Measurements from ENCODE around the gene CRYBG1. TPM values are rescaled to one million over a fixed set of nuclear protein-coding genes. Genes with fewer than 3 reads are reported as not detected.
A peak's percentile ranks its signal among the peaks of the same experiment; 100 is the strongest.

The CRYBG1 gene
- total RNA-seq, 2 donors from 2014 or later, result 37.4 to 50.7 TPM

GRCh38 chr6:106419900-106420613 lies 59.5 kb downstream of the CRYBG1 start:
- Mint-ChIP-seq H3K9me3 (no peaks in the 10 kb centered on the region), H3K4me1 (ENCODE audit: low read depth) (no peaks in the 10 kb centered on the region), H3K27ac (no peak overlapping the region), H3K27me3 (ENCODE audit: low read depth) (peaks cover 27% of the 10 kb centered on the region), H3K36me3 (ENCODE audit: insufficient read depth in 2 of 2) (no peaks in the 10 kb centered on the region), H3K4me3 (no peak overlapping the region)
- no peak for DNase-seq
- ATAC-seq (replicated peaks in 1 of 2), result no peak

GRCh38 chr6:106421496-106421895 lies 61.0 kb downstream of the CRYBG1 start:
- H3K4me3 Mint-ChIP-seq, result no peak overlapping the region
- H3K27me3 Mint-ChIP-seq (ENCODE audit: low read depth), result peaks cover 18% of the 10 kb centered on the region
- DNase-seq (no peak), ATAC-seq (replicated peaks in 1 of 2) (no peak)
- H3K9me3 Mint-ChIP-seq, result no peaks in the 10 kb centered on the region
- no peaks in the 10 kb centered on the region for H3K4me1 Mint-ChIP-seq (ENCODE audit: low read depth)
- H3K36me3 Mint-ChIP-seq (ENCODE audit: insufficient read depth in 2 of 2), result no peaks in the 10 kb centered on the region
- no peak overlapping the region for H3K27ac Mint-ChIP-seq

DNA sequence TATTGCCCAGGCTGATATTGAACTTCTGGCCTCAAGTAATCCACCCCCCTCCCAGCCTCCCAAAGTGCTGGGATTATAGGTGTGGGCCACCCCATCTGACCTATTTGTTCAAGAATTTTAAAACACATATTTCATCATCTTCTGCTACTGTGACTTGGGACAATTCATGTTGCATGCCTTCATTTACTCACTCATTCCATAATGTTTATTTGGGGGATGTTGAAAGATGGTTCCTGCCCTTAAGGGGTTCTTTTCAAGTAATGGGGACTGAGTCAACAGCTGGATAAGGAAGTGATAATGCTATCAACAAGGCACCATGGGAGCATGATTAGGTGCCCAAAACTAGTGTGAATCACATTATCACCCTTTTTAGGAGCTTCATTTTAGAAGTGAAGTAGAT lies 62.0 kb downstream of the CRYBG1 start:
- peaks cover 12% of the 10 kb centered on the region for H3K27me3 Mint-ChIP-seq (ENCODE audit: low read depth)
- no peak for DNase-seq
- H3K4me1 Mint-ChIP-seq (ENCODE audit: low read depth), result no peaks in the 10 kb centered on the region
- H3K4me3 Mint-ChIP-seq, result no peak overlapping the region
- H3K27ac Mint-ChIP-seq, result no peak overlapping the region
- no peak for ATAC-seq (replicated peaks in 1 of 2)
- H3K36me3 Mint-ChIP-seq (ENCODE audit: insufficient read depth in 2 of 2), result no peaks in the 10 kb centered on the region
- H3K9me3 Mint-ChIP-seq, result no peaks in the 10 kb centered on the region

GRCh38 chr6:106425382-106425781 lies 64.9 kb downstream of the CRYBG1 start:
- DNase-seq (no peak), ATAC-seq (replicated peaks in 1 of 2) (no peak)
- Mint-ChIP-seq H3K4me1 (ENCODE audit: low read depth) (no peaks in the 10 kb centered on the region), H3K27me3 (ENCODE audit: low read depth) (no peaks in the 10 kb centered on the region), H3K4me3 (no peak overlapping the region), H3K9me3 (no peaks in the 10 kb centered on the region), H3K36me3 (ENCODE audit: insufficient read depth in 2 of 2) (no peaks in the 10 kb centered on the region), H3K27ac (no peak overlapping the region)

DNA sequence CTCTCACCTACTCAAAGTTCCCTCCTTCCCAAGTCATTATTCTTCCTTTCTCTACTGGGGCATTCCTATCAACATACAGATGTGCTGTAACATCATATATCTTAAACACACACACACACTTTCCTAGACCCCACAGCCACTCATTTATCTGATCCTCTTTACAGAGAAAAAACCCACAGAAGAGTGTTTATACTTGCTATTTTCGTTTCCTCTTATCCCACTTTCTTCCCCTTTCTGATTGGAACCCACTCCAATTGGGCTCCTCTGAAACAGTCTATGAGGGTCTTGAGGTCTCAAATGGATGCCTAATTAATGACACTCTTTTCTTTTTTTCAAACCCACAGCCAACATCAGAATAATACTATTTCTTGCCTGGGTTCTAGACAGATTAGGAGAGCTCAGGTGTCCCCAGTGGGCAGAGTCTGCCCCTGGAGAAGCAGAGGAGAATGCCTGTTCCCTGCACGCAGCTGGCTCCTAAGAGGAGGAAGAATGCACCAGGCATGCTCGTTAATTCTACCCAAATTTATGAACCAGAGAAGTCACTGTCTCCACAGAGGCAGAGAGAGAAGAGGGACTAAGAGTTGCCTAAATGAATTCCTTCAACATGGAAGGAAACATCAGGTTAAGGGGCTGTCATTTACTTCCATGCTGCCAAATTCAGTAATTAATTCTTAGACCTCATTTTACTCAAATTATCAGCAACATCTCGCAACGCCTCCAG lies 65.9 kb downstream of the CRYBG1 start:
- Mint-ChIP-seq H3K36me3 (ENCODE audit: insufficient read depth in 2 of 2) (no peaks in the 10 kb centered on the region), H3K4me1 (ENCODE audit: low read depth) (no peaks in the 10 kb centered on the region), H3K9me3 (no peaks in the 10 kb centered on the region), H3K4me3 (no peak overlapping the region), H3K27me3 (ENCODE audit: low read depth) (no peaks in the 10 kb centered on the region), H3K27ac (no peak overlapping the region)
- ATAC-seq (replicated peaks in 1 of 2) (no peak), DNase-seq (no peak)

- H3K9me3 Mint-ChIP-seq, result no peaks in the 10 kb centered on the region
- H3K4me3 Mint-ChIP-seq, result no peak overlapping the region
- H3K27me3 Mint-ChIP-seq (ENCODE audit: low read depth), result no peaks in the 10 kb centered on the region
- ATAC-seq (replicated peaks in 1 of 2), result no peak
- no peak overlapping the region for H3K27ac Mint-ChIP-seq
- no peaks in the 10 kb centered on the region for H3K4me1 Mint-ChIP-seq (ENCODE audit: low read depth)
- H3K36me3 Mint-ChIP-seq (ENCODE audit: insufficient read depth in 2 of 2), result no peaks in the 10 kb centered on the region
- no peak for DNase-seq
These were observed 69.9 kb downstream of the CRYBG1 start for GRCh38 chr6:106430466-106430865.

GRCh38 chr6:106431405-106431804 lies 70.9 kb downstream of the CRYBG1 start:
- ATAC-seq (replicated peaks in 1 of 2), result no peak
- Mint-ChIP-seq H3K4me3 (no peak overlapping the region), H3K4me1 (ENCODE audit: low read depth) (no peaks in the 10 kb centered on the region), H3K27me3 (ENCODE audit: low read depth) (no peaks in the 10 kb centered on the region), H3K9me3 (no peaks in the 10 kb centered on the region), H3K27ac (no peak overlapping the region), H3K36me3 (ENCODE audit: insufficient read depth in 2 of 2) (no peaks in the 10 kb centered on the region)
- no peak for DNase-seq

- no peak for DNase-seq
- Mint-ChIP-seq H3K9me3 (no peaks in the 10 kb centered on the region), H3K27ac (no peak overlapping the region), H3K4me1 (ENCODE audit: low read depth) (no peaks in the 10 kb centered on the region), H3K27me3 (ENCODE audit: low read depth) (no peaks in the 10 kb centered on the region), H3K4me3 (no peak overlapping the region), H3K36me3 (ENCODE audit: insufficient read depth in 2 of 2) (no peaks in the 10 kb centered on the region)
- ATAC-seq (replicated peaks in 1 of 2), result no peak
These were observed 71.5 kb downstream of the CRYBG1 start for GRCh38 chr6:106431972-106432371.

GRCh38 chr6:106434530-106434929 lies 74.0 kb downstream of the CRYBG1 start:
- no peaks in the 10 kb centered on the region for H3K36me3 Mint-ChIP-seq (ENCODE audit: insufficient read depth in 2 of 2)
- ATAC-seq (replicated peaks in 1 of 2) (no peak), DNase-seq (no peak)
- no peak overlapping the region for H3K4me3 Mint-ChIP-seq
- H3K4me1 Mint-ChIP-seq (ENCODE audit: low read depth), result peaks cover 2% of the 10 kb centered on the region
- H3K27ac Mint-ChIP-seq, result no peak overlapping the region
- no peaks in the 10 kb centered on the region for H3K9me3 Mint-ChIP-seq
- peaks cover 15% of the 10 kb centered on the region for H3K27me3 Mint-ChIP-seq (ENCODE audit: low read depth)

- peak overlapping the region; percentile 43 for H3K27ac Mint-ChIP-seq
- ATAC-seq (replicated peaks in 1 of 2), result peak; percentile 18 to 21
- no peak for DNase-seq
- no peak overlapping the region for H3K4me3 Mint-ChIP-seq
- peaks cover 51% of the 10 kb centered on the region for H3K27me3 Mint-ChIP-seq (ENCODE audit: low read depth)
- H3K9me3 Mint-ChIP-seq, result no peaks in the 10 kb centered on the region
- H3K4me1 Mint-ChIP-seq (ENCODE audit: low read depth), result peaks cover 11% of the 10 kb centered on the region
- H3K36me3 Mint-ChIP-seq (ENCODE audit: insufficient read depth in 2 of 2), result no peaks in the 10 kb centered on the region
These were observed 78.9 kb downstream of the CRYBG1 start for GRCh38 chr6:106439459-106439858.

DNA sequence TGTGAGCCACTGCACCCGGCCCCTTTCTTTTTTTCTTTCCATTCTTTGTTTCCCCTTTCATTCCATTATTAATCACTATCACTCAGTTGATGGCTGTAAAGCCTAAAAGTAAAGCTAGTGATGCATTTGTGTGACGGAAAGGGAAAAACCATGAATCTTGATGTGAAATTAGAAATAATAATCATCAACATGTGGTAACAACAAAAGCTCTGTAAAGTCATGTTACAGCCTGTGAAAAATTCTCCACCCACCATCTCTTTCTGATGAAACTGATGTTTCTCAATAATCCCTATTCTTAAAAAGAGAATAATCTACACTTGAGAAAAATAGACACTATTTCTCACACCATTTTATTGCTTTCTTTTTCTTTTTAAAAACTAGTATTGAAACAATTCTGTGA lies 80.0 kb downstream of the CRYBG1 start:
- H3K27me3 Mint-ChIP-seq (ENCODE audit: low read depth), result peaks cover 51% of the 10 kb centered on the region
- no peak for ATAC-seq (replicated peaks in 1 of 2)
- peaks cover 17% of the 10 kb centered on the region for H3K4me1 Mint-ChIP-seq (ENCODE audit: low read depth)
- no peaks in the 10 kb centered on the region for H3K36me3 Mint-ChIP-seq (ENCODE audit: insufficient read depth in 2 of 2)
- DNase-seq, result no peak
- no peak overlapping the region for H3K27ac Mint-ChIP-seq
- H3K4me3 Mint-ChIP-seq, result no peak overlapping the region
- H3K9me3 Mint-ChIP-seq, result no peaks in the 10 kb centered on the region

DNA sequence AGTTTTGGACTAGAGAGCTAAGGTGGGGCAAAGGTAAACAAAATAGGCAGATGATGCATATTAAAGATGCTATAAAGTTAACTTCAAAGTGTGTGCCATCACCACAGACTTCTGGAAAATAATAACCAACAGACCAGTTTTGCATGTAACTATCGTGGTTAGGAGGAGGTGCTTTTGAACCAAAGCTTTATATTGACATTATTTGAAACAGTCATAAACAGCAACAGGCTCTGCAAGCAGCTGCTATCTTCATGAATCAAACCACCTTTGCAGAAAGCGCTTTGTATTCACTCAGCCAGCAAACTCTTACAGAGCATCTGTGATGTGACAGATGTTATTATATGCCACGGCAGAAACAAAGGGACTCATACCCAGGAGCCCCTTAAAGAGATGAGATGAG lies 81.9 kb downstream of the CRYBG1 start:
- no peaks in the 10 kb centered on the region for H3K9me3 Mint-ChIP-seq
- ATAC-seq (replicated peaks in 1 of 2), result no peak
- H3K27ac Mint-ChIP-seq, result no peak overlapping the region
- peaks cover 50% of the 10 kb centered on the region for H3K27me3 Mint-ChIP-seq (ENCODE audit: low read depth)
- no peaks in the 10 kb centered on the region for H3K36me3 Mint-ChIP-seq (ENCODE audit: insufficient read depth in 2 of 2)
- no peak for DNase-seq
- H3K4me3 Mint-ChIP-seq, result no peak overlapping the region
- H3K4me1 Mint-ChIP-seq (ENCODE audit: low read depth), result peaks cover 17% of the 10 kb centered on the region

GRCh38 chr6:106444777-106445507 lies 84.4 kb downstream of the CRYBG1 start:
- ATAC-seq (replicated peaks in 1 of 2) (peak; percentile 75 to 82), DNase-seq (peak; percentile 36 to 46)
- Mint-ChIP-seq H3K27me3 (ENCODE audit: low read depth) (peaks cover 33% of the 10 kb centered on the region), H3K36me3 (ENCODE audit: insufficient read depth in 2 of 2) (no peaks in the 10 kb centered on the region), H3K4me1 (ENCODE audit: low read depth) (peaks cover 25% of the 10 kb centered on the region), H3K27ac (no peak overlapping the region), H3K9me3 (no peaks in the 10 kb centered on the region), H3K4me3 (no peak overlapping the region)

Measured in activated T-cell treated with anti-CD3 and anti-CD28 coated beads, Interleukin-2, amount 50 U/mL, for 72 hours (primary cell).